ENCODE measurements around the gene THAP7.

- TF ChIP-seq, protein P1, sequence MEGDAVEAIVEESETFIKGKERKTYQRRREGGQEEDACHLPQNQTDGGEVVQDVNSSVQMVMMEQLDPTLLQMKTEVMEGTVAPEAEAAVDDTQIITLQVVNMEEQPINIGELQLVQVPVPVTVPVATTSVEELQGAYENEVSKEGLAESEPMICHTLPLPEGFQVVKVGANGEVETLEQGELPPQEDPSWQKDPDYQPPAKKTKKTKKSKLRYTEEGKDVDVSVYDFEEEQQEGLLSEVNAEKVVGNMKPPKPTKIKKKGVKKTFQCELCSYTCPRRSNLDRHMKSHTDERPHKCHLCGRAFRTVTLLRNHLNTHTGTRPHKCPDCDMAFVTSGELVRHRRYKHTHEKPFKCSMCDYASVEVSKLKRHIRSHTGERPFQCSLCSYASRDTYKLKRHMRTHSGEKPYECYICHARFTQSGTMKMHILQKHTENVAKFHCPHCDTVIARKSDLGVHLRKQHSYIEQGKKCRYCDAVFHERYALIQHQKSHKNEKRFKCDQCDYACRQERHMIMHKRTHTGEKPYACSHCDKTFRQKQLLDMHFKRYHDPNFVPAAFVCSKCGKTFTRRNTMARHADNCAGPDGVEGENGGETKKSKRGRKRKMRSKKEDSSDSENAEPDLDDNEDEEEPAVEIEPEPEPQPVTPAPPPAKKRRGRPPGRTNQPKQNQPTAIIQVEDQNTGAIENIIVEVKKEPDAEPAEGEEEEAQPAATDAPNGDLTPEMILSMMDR (conservative IDR thresholded peaks at IDR 0.05; ENCODE audit: low read depth, low read length): no peak
- TF ChIP-seq EZH2 (IDR thresholded peaks at IDR 0.05; ENCODE audit: borderline replicate concordance, low read depth, low read length, poor library complexity, severe bottlenecking): no peak
These were observed 29.7 kb upstream of the THAP7 start for GRCh38 chr22:21031545-21032036.

All from A673 (cell line).